Breast epithelium (tissue), 3 donors: ENCODE data around the gene ME3.

ENCODE experiments used
- POLR2A ChIP-seq: fragments of 450-650 bp; IDR thresholded peaks from one replicate; pipeline ENCODE4 v1.6.1; 2016; ENCODE audit warnings: antibody characterized with exemption, mild to moderate bottlenecking, moderate library complexity
- TF ChIP-seq, protein P1 (sequence below), 3 donors: fragments of 450-650 bp; IDR thresholded peaks; one replicate each; pipeline ENCODE4 v1.5.1; 2016 to 2017; ENCODE audit warnings: antibody characterized with exemption in 3 of 3, mild to moderate bottlenecking in 3 of 3, moderate library complexity in 3 of 3

DNA sequence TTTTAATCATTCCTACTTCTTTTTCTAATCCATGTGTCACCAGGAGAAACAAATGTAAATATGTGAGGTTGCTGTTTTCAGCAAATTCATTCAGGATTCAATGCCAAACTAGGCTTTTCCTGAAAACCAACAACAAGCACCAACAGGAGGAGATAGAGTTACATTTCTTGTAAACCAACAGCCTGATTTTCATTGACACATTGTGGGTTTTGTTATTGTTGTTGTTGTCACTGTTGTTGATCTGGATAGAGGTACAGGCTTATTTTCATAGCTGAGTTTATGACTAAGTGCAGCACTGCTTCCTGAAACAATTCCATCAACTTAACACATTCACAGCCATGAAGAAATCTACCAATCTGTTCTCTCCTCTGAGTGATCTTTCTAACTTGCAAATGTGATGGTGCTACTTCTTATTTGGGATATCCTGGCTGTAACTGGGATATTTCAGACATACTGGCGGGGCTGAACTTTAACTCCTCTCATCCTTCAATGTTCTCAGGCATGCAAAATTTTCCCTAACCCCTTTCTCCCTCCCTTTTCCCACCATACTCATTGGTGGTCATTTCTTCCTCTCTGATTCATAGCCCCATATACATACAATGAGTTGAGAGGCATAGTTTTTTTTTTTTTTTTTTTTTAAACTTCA, 65.5 kb downstream of the ME3 start:
- TF ChIP-seq, protein P1, sequence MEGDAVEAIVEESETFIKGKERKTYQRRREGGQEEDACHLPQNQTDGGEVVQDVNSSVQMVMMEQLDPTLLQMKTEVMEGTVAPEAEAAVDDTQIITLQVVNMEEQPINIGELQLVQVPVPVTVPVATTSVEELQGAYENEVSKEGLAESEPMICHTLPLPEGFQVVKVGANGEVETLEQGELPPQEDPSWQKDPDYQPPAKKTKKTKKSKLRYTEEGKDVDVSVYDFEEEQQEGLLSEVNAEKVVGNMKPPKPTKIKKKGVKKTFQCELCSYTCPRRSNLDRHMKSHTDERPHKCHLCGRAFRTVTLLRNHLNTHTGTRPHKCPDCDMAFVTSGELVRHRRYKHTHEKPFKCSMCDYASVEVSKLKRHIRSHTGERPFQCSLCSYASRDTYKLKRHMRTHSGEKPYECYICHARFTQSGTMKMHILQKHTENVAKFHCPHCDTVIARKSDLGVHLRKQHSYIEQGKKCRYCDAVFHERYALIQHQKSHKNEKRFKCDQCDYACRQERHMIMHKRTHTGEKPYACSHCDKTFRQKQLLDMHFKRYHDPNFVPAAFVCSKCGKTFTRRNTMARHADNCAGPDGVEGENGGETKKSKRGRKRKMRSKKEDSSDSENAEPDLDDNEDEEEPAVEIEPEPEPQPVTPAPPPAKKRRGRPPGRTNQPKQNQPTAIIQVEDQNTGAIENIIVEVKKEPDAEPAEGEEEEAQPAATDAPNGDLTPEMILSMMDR (IDR thresholded peaks at IDR 0.05): no peak
- no peak for TF ChIP-seq POLR2A
